ENCODE data around the gene NFE2L2.

GRCh38 chr2:177237932-177238331, 26.6 kb downstream of the NFE2L2 start:
- no peak for TF ChIP-seq CTCF (conservative IDR thresholded peaks at IDR 0.05; ENCODE audit: low read length)
- TF ChIP-seq EZH2phosphoT487 (IDR thresholded peaks at IDR 0.05; ENCODE audit: borderline replicate concordance): no peak

Measured in Loucy (cell line).